Activated T-helper 2 cell treated with anti-CD3 and anti-CD28 coated beads, Interferon-gamma antibody, Interleukin-2, Interleukin-4, amounts not matched to agents 10 μg/mL and 5 μg/mL and 100 μg/mL, durations not matched to agents 14 hours and 24 hours and 36 hours (primary cell): Measurements from ENCODE around the gene NIN. TPM values are rescaled to one million over a fixed set of nuclear protein-coding genes. Genes with fewer than 3 reads are reported as not detected.
A peak's percentile ranks its signal among the peaks of the same experiment; 100 is the strongest.

Experiments
- DNase-seq: peaks from one replicate; pipeline ENCODE4 v3.0.0; 2021; ENCODE audit warnings: low spot score
- H3K27ac Mint-ChIP-seq: one replicate; pipeline ENCODE4 v1.8.0; 2021; ENCODE audit warnings: mixed read lengths
- H3K27me3 Mint-ChIP-seq: one replicate; pipeline ENCODE4 v1.8.0; 2021; ENCODE audit warnings: low read depth, mixed read lengths
- H3K36me3 Mint-ChIP-seq: one replicate; pipeline ENCODE4 v1.8.0; 2021; ENCODE audit warnings: low read depth, mixed read lengths
- H3K4me1 Mint-ChIP-seq: one replicate; pipeline ENCODE4 v1.8.0; 2021; ENCODE audit warnings: low read depth, mixed read lengths
- H3K4me3 Mint-ChIP-seq: one replicate; pipeline ENCODE4 v1.8.0; 2021; ENCODE audit warnings: low read depth, mild to moderate bottlenecking, moderate library complexity, mixed read lengths
- H3K9me3 Mint-ChIP-seq: one replicate; pipeline ENCODE4 v1.8.0; 2021; ENCODE audit warnings: mixed read lengths
- intact Hi-C: fragments of 100-400 bp; cut with micrococcal nuclease; formaldehyde crosslinking; loops from one replicate; pipeline ENCODE4 v1.15.1; 2023
- total RNA-seq: library from RNA; stranded (reverse); gene quantifications from 2 replicates; pipeline ENCODE4 v1.2.3, GENCODE V29; 2022

NIN gene
- total RNA-seq, 1 donor from 2014 or later: 45.1 TPM

- H3K4me1 Mint-ChIP-seq: peaks cover 20% of the 10 kb centered on the region
- no peak overlapping the region for H3K4me3 Mint-ChIP-seq
- no peaks in the 10 kb centered on the region for H3K9me3 Mint-ChIP-seq
- H3K27me3 Mint-ChIP-seq: no peaks in the 10 kb centered on the region
- no peak overlapping the region for H3K27ac Mint-ChIP-seq
- intact Hi-C loops: no loop called here
- H3K36me3 Mint-ChIP-seq: peaks cover 49% of the 10 kb centered on the region
- DNase-seq: no peak
These were observed 72.7 kb downstream of the NIN start for GRCh38 chr14:50758305-50758704.

- intact Hi-C loops: no loop called here
- Mint-ChIP-seq H3K4me3 (no peak overlapping the region), H3K27me3 (no peaks in the 10 kb centered on the region), H3K36me3 (peaks cover 47% of the 10 kb centered on the region), H3K27ac (no peak overlapping the region), H3K9me3 (no peaks in the 10 kb centered on the region), H3K4me1 (peaks cover 15% of the 10 kb centered on the region)
- no peak for DNase-seq
These were observed 73.3 kb downstream of the NIN start for GRCh38 chr14:50757702-50758101.

- Mint-ChIP-seq H3K4me1 (peaks cover 2% of the 10 kb centered on the region), H3K27ac (no peak overlapping the region), H3K36me3 (peaks cover 47% of the 10 kb centered on the region), H3K27me3 (no peaks in the 10 kb centered on the region), H3K4me3 (no peak overlapping the region), H3K9me3 (no peaks in the 10 kb centered on the region)
- intact Hi-C loops: no loop called here
- DNase-seq: no peak
These were observed 74.7 kb downstream of the NIN start for GRCh38 chr14:50756300-50756699.

GRCh38 chr14:50750323-50750722 is 80.6 kb downstream of the NIN start:
- Mint-ChIP-seq H3K4me1 (peaks cover 23% of the 10 kb centered on the region), H3K27ac (no peak overlapping the region), H3K9me3 (peaks cover 4% of the 10 kb centered on the region), H3K36me3 (peaks cover 86% of the 10 kb centered on the region), H3K4me3 (no peak overlapping the region), H3K27me3 (no peaks in the 10 kb centered on the region)
- intact Hi-C loops: no loop called here
- no peak for DNase-seq

GRCh38 chr14:50745401-50746058 is 85.4 kb downstream of the NIN start:
- Mint-ChIP-seq H3K4me1 (peaks cover 25% of the 10 kb centered on the region), H3K27ac (no peak overlapping the region), H3K9me3 (peaks cover 4% of the 10 kb centered on the region), H3K27me3 (no peaks in the 10 kb centered on the region), H3K36me3 (peaks cover 69% of the 10 kb centered on the region), H3K4me3 (no peak overlapping the region)
- no peak for DNase-seq
- intact Hi-C loops: no loop called here

GRCh38 chr14:50744231-50744630 is 86.7 kb downstream of the NIN start:
- Mint-ChIP-seq H3K4me3 (no peak overlapping the region), H3K27me3 (no peaks in the 10 kb centered on the region), H3K36me3 (peaks cover 63% of the 10 kb centered on the region), H3K27ac (no peak overlapping the region), H3K4me1 (peaks cover 26% of the 10 kb centered on the region), H3K9me3 (peaks cover 3% of the 10 kb centered on the region)
- DNase-seq: no peak
- intact Hi-C loops: no loop called here

- Mint-ChIP-seq H3K4me1 (peaks cover 28% of the 10 kb centered on the region), H3K27me3 (no peaks in the 10 kb centered on the region), H3K36me3 (peaks cover 58% of the 10 kb centered on the region), H3K9me3 (no peaks in the 10 kb centered on the region), H3K4me3 (no peak overlapping the region), H3K27ac (peak overlapping the region; percentile 52)
- intact Hi-C loops: loop anchor here (1.0 kb wide), 1 partner anchor 15 kb away; no protein-coding TSS in a partner anchor
- no peak for DNase-seq
These were observed 89.4 kb downstream of the NIN start for GRCh38 chr14:50741567-50741966.

- H3K27ac Mint-ChIP-seq: peak overlapping the region; percentile 82
- H3K27me3 Mint-ChIP-seq: no peaks in the 10 kb centered on the region
- peak overlapping the region; percentile 41 for H3K4me3 Mint-ChIP-seq
- no peaks in the 10 kb centered on the region for H3K9me3 Mint-ChIP-seq
- peaks cover 28% of the 10 kb centered on the region for H3K4me1 Mint-ChIP-seq
- intact Hi-C loops: loop anchor here (1.0 kb wide), 1 partner anchor 15 kb away; no protein-coding TSS in a partner anchor
- H3K36me3 Mint-ChIP-seq: peaks cover 51% of the 10 kb centered on the region
- DNase-seq: no peak
These were observed 90.1 kb downstream of the NIN start for GRCh38 chr14:50740856-50741255.

- H3K9me3 Mint-ChIP-seq: no peaks in the 10 kb centered on the region
- DNase-seq: no peak
- H3K4me3 Mint-ChIP-seq: no peak overlapping the region
- peaks cover 28% of the 10 kb centered on the region for H3K4me1 Mint-ChIP-seq
- peaks cover 52% of the 10 kb centered on the region for H3K36me3 Mint-ChIP-seq
- intact Hi-C loops: no loop called here
- peak overlapping the region; percentile 80 for H3K27ac Mint-ChIP-seq
- no peaks in the 10 kb centered on the region for H3K27me3 Mint-ChIP-seq
These were observed 91.8 kb downstream of the NIN start for GRCh38 chr14:50739186-50739585.

- H3K9me3 Mint-ChIP-seq: no peaks in the 10 kb centered on the region
- H3K4me1 Mint-ChIP-seq: peaks cover 28% of the 10 kb centered on the region
- intact Hi-C loops: loop anchor here (1.0 to 2.0 kb wide), 3 partner anchors 11 to 416 kb away; no protein-coding TSS in a partner anchor
- H3K27ac Mint-ChIP-seq: peak overlapping the region; percentile 28
- peak; percentile 24 for DNase-seq
- H3K27me3 Mint-ChIP-seq: no peaks in the 10 kb centered on the region
- H3K4me3 Mint-ChIP-seq: no peak overlapping the region
- peaks cover 53% of the 10 kb centered on the region for H3K36me3 Mint-ChIP-seq
These were observed 94.0 kb downstream of the NIN start for GRCh38 chr14:50736932-50737419.

GRCh38 chr14:50734950-50735695 is 95.8 kb downstream of the NIN start:
- H3K27me3 Mint-ChIP-seq: no peaks in the 10 kb centered on the region
- H3K27ac Mint-ChIP-seq: no peak overlapping the region
- H3K4me1 Mint-ChIP-seq: peaks cover 17% of the 10 kb centered on the region

GRCh38 chr14:50733494-50733893 is 97.5 kb downstream of the NIN start:
- Mint-ChIP-seq H3K9me3 (peaks cover 4% of the 10 kb centered on the region), H3K4me3 (no peak overlapping the region), H3K36me3 (peaks cover 62% of the 10 kb centered on the region), H3K27me3 (no peaks in the 10 kb centered on the region), H3K4me1 (peaks cover 8% of the 10 kb centered on the region), H3K27ac (no peak overlapping the region)
- no peak for DNase-seq
- intact Hi-C loops: no loop called here

More at GRCh38 chr14:50734950-50735695, 95.8 kb downstream of the NIN start:
- no peak for DNase-seq
- H3K36me3 Mint-ChIP-seq: peaks cover 57% of the 10 kb centered on the region
- peaks cover 1% of the 10 kb centered on the region for H3K9me3 Mint-ChIP-seq
- no peak overlapping the region for H3K4me3 Mint-ChIP-seq
- intact Hi-C loops: no loop called here

GRCh38 chr14:50728836-50729235 is 102.1 kb downstream of the NIN start:
- no peak for DNase-seq
- Mint-ChIP-seq H3K4me1 (peaks cover 32% of the 10 kb centered on the region), H3K27ac (no peak overlapping the region), H3K36me3 (peaks cover 75% of the 10 kb centered on the region), H3K9me3 (peaks cover 4% of the 10 kb centered on the region), H3K27me3 (no peaks in the 10 kb centered on the region), H3K4me3 (no peak overlapping the region)
- intact Hi-C loops: loop anchor here (5.0 kb wide), 4 partner anchors 48 to 497 kb away; partner anchors contain the start of gene SOS2
